H54 (cell line): ENCODE measurements around the gene CAV2.
A peak's percentile ranks its signal among the peaks of the same experiment; 100 is the strongest.

ENCODE experiments used
- DNase-seq: peaks from one replicate; pipeline ENCODE4 v3.0.0; 2011; ENCODE audit warnings: low spot score, mixed read lengths; ENCODE audit not compliant: insufficient read length
- FAIRE-seq: peaks from 3 replicates; lab custom pipeline; 2011; peaks lifted over from hg19 to GRCh38; lab: Jason Lieb, UNC
- POLR2A ChIP-seq: IDR thresholded peaks from 2 replicates; pipeline ENCODE4 v1.6.1; 2011; ENCODE audit warnings: low read depth, mild to moderate bottlenecking, low read length

Gene CAV2

GRCh38 chr7:116502201-116503096, 2.9 kb downstream of the CAV2 start:
- no peak for TF ChIP-seq POLR2A
- FAIRE-seq (no peak), DNase-seq (no peak)

DNA sequence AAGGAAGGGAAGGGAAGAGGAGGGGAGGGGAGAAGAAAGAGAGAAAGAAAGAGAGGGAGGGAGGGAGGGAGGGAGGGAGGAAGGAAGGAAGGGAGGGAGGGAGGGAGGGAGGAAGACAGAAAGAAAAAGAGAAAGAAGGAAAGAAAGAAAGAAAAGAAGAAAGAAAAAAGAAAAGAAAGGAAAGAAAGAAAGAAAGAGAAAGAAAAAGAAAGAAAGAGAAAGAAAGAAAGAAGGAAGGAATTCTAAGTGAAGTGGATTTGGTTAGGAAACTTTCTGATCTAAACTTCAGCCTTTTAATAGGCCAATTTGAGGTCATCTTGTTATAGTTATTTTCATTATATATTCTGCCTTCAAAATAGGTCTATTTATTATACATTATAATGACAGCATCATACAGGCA, 4.3 kb downstream of the CAV2 start:
- TF ChIP-seq POLR2A = no peak
- no peak for FAIRE-seq
- no peak for DNase-seq

DNA sequence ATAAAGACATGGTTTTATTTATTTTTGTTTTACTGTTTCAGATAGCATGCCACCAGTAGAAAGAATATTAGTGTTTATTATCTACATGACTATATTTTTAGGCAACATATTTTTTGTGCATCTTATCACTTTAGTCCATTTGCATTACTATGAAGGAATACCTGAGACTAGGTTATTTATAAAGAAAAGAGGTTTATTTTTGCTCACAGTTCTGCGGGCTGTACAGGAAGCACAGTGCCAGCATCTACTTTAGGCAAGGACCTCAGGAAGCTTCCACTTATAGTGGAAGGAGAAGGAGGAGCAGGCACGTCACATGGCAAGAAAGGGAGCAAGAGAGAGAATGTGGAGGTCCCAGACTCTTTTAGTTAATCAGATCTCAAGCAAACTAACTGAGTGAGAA, 5.7 kb downstream of the CAV2 start:
- FAIRE-seq (no peak), DNase-seq (no peak)
- no peak for TF ChIP-seq POLR2A

- peak; percentile 50 for FAIRE-seq
- no peak for TF ChIP-seq POLR2A
- no peak for DNase-seq
These were observed 6.3 kb downstream of the CAV2 start for GRCh38 chr7:116505823-116506222.

- no peak for FAIRE-seq
- no peak for DNase-seq
- TF ChIP-seq POLR2A = no peak
These were observed 10.5 kb downstream of the CAV2 start for GRCh38 chr7:116509982-116510579.

- DNase-seq (no peak), FAIRE-seq (no peak)
- TF ChIP-seq POLR2A = no peak
These were observed 11.3 kb downstream of the CAV2 start for GRCh38 chr7:116510795-116511194.

GRCh38 chr7:116511552-116512519, 12.3 kb downstream of the CAV2 start:
- peak; percentile 94 for FAIRE-seq
- DNase-seq = peak; percentile 21
- peak; percentile 33; the same call in 1 of the 2 replicates for TF ChIP-seq POLR2A

DNA sequence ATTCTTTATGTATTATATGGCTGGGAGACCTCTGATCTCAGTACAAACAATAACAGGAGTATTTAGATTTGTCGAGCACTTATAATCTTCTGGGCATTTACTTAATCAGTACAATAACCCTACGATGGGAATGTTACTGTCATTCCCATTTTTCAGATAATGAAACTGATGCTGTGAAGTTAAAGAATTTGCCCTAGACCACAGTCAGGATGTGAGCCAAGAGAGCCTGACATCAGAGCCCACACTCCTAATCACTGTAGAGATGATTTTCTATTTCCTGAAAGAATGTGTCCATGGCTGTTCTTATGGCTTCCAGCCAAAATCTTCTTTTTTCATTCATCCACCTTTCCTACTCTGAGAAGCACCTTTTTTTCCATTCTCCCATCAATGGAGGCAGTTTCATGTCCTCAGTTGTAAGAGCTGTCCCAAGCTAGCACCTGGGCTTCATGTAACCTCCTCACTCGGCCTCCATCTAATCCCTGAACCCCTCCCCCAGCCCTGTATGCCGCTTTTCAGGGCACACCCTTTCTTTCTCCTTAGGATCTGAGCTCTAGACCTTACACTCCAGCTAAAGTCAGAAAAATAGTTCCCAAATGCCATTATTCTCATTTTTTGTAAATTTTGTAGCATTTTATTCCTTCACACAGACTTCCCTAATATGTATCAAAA, 13.1 kb downstream of the CAV2 start:
- DNase-seq (no peak), FAIRE-seq (no peak)
- TF ChIP-seq POLR2A = no peak

GRCh38 chr7:116515584-116515983, 16.0 kb downstream of the CAV2 start:
- FAIRE-seq = no peak
- no peak for TF ChIP-seq POLR2A

DNA sequence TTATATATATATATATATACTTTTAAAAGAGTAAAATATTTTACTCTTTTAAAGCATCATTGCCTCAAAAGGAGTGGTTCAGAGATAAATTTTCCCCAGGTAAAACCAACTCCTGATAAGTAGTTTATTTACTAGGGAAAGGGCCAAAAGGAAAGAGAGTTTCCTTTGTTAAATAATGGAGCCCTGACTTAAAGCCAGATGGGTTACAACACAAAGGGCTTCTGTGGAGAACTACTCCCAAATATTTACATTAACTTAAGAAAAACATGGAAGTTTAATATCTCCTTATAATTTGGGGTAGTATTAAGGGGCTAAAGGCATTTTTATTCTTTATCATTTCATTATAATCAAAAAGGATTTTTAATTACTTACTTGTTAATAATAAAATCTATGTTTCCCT, 16.8 kb downstream of the CAV2 start:
- TF ChIP-seq POLR2A = no peak
- DNase-seq (no peak), FAIRE-seq (no peak)

More at GRCh38 chr7:116515584-116515983, 16.0 kb downstream of the CAV2 start:
- DNase-seq = no peak

DNA sequence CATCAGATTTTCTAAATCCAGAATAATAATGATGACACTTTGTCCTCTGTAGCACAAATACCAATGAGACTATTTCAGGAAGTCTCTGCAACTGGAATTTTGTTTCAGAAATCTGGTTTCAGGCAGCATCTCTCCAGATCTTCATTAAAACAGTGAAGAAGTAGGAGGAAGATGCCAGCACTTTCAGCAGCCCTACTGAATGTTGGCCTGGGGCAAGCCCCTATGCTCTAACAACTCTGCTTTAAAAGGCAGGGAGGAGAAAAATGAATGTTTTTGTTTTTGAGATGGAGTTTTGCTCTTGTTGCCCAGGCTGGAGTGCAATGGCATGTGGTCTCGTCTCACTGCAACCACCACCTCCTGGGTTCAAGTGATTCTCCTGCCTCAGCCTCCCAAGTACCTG, 18.1 kb downstream of the CAV2 start:
- no peak for TF ChIP-seq POLR2A
- no peak for FAIRE-seq

GRCh38 chr7:116518961-116519360, 19.4 kb downstream of the CAV2 start:
- no peak for TF ChIP-seq POLR2A
- FAIRE-seq (no peak), DNase-seq (no peak)

More for the DNA sequence above, 18.1 kb downstream of the CAV2 start:
- no peak for DNase-seq

- no peak for FAIRE-seq
- DNase-seq = no peak
- TF ChIP-seq POLR2A = no peak
These were observed 21.6 kb downstream of the CAV2 start for GRCh38 chr7:116521046-116521664.
